K562 treated with DMSO at 1 percent for 4 hours (cell line): ENCODE results near the gene PRRC2C. TPM values are rescaled to one million over a fixed set of nuclear protein-coding genes. Genes with fewer than 3 reads are reported as not detected.

ENCODE experiments used
- total RNA-seq: library from RNA; unstranded; fragments of 300-600 nt; gene quantifications from 2 replicates; pipeline ENCODE4 v1.2.3, GENCODE V29; 2022; ENCODE audit not compliant: insufficient read depth

Gene PRRC2C
- total RNA-seq: 61.6 and 66.1 TPM in 2 replicates

GRCh38 chr1:171485375-171486047, at the start of gene PRRC2C:
Gene PRRC2C (plus strand): TSS chr1:171485530. CDS start chr1:171512089, 26,559 bp downstream.

GRCh38 chr1:171622152-171622462, 136.8 kb downstream of the PRRC2C start, which contains the start of gene MYOCOS:
Gene MYOCOS (plus strand): TSS chr1:171622243. CDS start chr1:171623884, 1,641 bp downstream.

Other genes starting within 250 kb of the PRRC2C start
- gene FMO1, start 237.0 kb upstream of the PRRC2C start, total RNA-seq: not detected in 2 replicates
- 0.75 TPM in 1 of 2 replicates, not detected in the other for gene FMO4, start 171.3 kb upstream of the PRRC2C start, total RNA-seq
- gene MYOCOS, start 136.7 kb downstream of the PRRC2C start, total RNA-seq: not detected in 2 replicates
- not detected in 2 replicates for gene MYOC, start 167.2 kb downstream of the PRRC2C start, total RNA-seq